ENCODE results near the gene UBE2G2.

Gene UBE2G2

GRCh38 chr21:44842721-44843445 lies 41.3 kb upstream of the UBE2G2 start:
- H3K56ac ChIP-seq (ENCODE audit: low read length), result no peak overlapping the region
- no peak overlapping the region for H4K8ac ChIP-seq (ENCODE audit: low read depth, low read length)
- no peak overlapping the region for H2BK15ac ChIP-seq (replicated peaks; ENCODE audit: low read depth)
- H3K18ac ChIP-seq (ENCODE audit: low read length), result no peak overlapping the region
- no peaks in the 10 kb centered on the region for H3K36me3 ChIP-seq (ENCODE audit: control insufficient read depth, insufficient read depth, low read length)
- no peak overlapping the region for H3K4me3 ChIP-seq (ENCODE audit: low read length)
- no peak overlapping the region for H3K9ac ChIP-seq (ENCODE audit: low read length)
- no peak overlapping the region for H2AK5ac ChIP-seq (ENCODE audit: low read length)
- H3K4ac ChIP-seq (ENCODE audit: low read depth, low read length), result no peak overlapping the region
- H2BK5ac ChIP-seq (ENCODE audit: low read length), result no peak overlapping the region
- H3K4me2 ChIP-seq (ENCODE audit: low read length), result no peak overlapping the region
- H3K23ac ChIP-seq (ENCODE audit: low read length), result no peak overlapping the region
- H3K79me1 ChIP-seq (ENCODE audit: low read length), result no peaks in the 10 kb centered on the region
- no peaks in the 10 kb centered on the region for H3K27me3 ChIP-seq (ENCODE audit: insufficient read depth, low read length, poor library complexity)
- H2BK120ac ChIP-seq (ENCODE audit: low read depth, low read length), result no peak overlapping the region
- no CpG with 5 or more reads among the region's 23 CpGs for WGBS (ENCODE audit: extremely low coverage, insufficient coverage, low lambda C conversion rate)
- H3K79me2 ChIP-seq (ENCODE audit: control insufficient read depth, insufficient read depth, low read length), result no peaks in the 10 kb centered on the region
- no peaks in the 10 kb centered on the region for H3K4me1 ChIP-seq (ENCODE audit: control insufficient read depth, low read depth, low read length)
- H3K27ac ChIP-seq (ENCODE audit: low read depth, low read length), result no peak overlapping the region
- DNase-seq, result no peak
- H4K5ac ChIP-seq (ENCODE audit: low read length), result no peak overlapping the region

- H3K9ac ChIP-seq (ENCODE audit: low read length), result no peak overlapping the region
- no peak overlapping the region for H2AK5ac ChIP-seq (ENCODE audit: low read length)
- H4K8ac ChIP-seq (ENCODE audit: low read depth, low read length), result no peak overlapping the region
- no peaks in the 10 kb centered on the region for H3K4me1 ChIP-seq (ENCODE audit: control insufficient read depth, low read depth, low read length)
- no peak overlapping the region for H3K56ac ChIP-seq (ENCODE audit: low read length)
- no peak overlapping the region for H3K23ac ChIP-seq (ENCODE audit: low read length)
- no peak for DNase-seq
- no peaks in the 10 kb centered on the region for H3K27me3 ChIP-seq (ENCODE audit: insufficient read depth, low read length, poor library complexity)
- no peaks in the 10 kb centered on the region for H3K36me3 ChIP-seq (ENCODE audit: control insufficient read depth, insufficient read depth, low read length)
- no peak overlapping the region for H2BK15ac ChIP-seq (replicated peaks; ENCODE audit: low read depth)
- no peak overlapping the region for H2BK5ac ChIP-seq (ENCODE audit: low read length)
- WGBS (ENCODE audit: extremely low coverage, insufficient coverage, low lambda C conversion rate), result no CpG with 5 or more reads among the region's 10 CpGs
- H2BK120ac ChIP-seq (ENCODE audit: low read depth, low read length), result no peak overlapping the region
- no peak overlapping the region for H3K4me2 ChIP-seq (ENCODE audit: low read length)
- no peaks in the 10 kb centered on the region for H3K79me1 ChIP-seq (ENCODE audit: low read length)
- H3K18ac ChIP-seq (ENCODE audit: low read length), result no peak overlapping the region
- no peak overlapping the region for H3K27ac ChIP-seq (ENCODE audit: low read depth, low read length)
- H3K4me3 ChIP-seq (ENCODE audit: low read length), result no peak overlapping the region
- no peak overlapping the region for H4K5ac ChIP-seq (ENCODE audit: low read length)
- H3K4ac ChIP-seq (ENCODE audit: low read depth, low read length), result no peak overlapping the region
- no peaks in the 10 kb centered on the region for H3K79me2 ChIP-seq (ENCODE audit: control insufficient read depth, insufficient read depth, low read length)
Observed at GRCh38 chr21:44842087-44842486, 40.5 kb upstream of the UBE2G2 start.

GRCh38 chr21:44840771-44841170 lies 39.2 kb upstream of the UBE2G2 start:
- no peak overlapping the region for H2BK15ac ChIP-seq (replicated peaks; ENCODE audit: low read depth)
- H3K27me3 ChIP-seq (ENCODE audit: insufficient read depth, low read length, poor library complexity), result no peaks in the 10 kb centered on the region
- no peak overlapping the region for H2BK120ac ChIP-seq (ENCODE audit: low read depth, low read length)
- no peaks in the 10 kb centered on the region for H3K79me1 ChIP-seq (ENCODE audit: low read length)
- H4K8ac ChIP-seq (ENCODE audit: low read depth, low read length), result no peak overlapping the region
- no peak overlapping the region for H4K5ac ChIP-seq (ENCODE audit: low read length)
- no peak overlapping the region for H3K4ac ChIP-seq (ENCODE audit: low read depth, low read length)
- H3K27ac ChIP-seq (ENCODE audit: low read depth, low read length), result no peak overlapping the region
- H3K18ac ChIP-seq (ENCODE audit: low read length), result no peak overlapping the region
- WGBS (ENCODE audit: extremely low coverage, insufficient coverage, low lambda C conversion rate), result no CpG with 5 or more reads among the region's 11 CpGs
- H3K4me1 ChIP-seq (ENCODE audit: control insufficient read depth, low read depth, low read length), result no peaks in the 10 kb centered on the region
- no peak overlapping the region for H3K23ac ChIP-seq (ENCODE audit: low read length)
- H2AK5ac ChIP-seq (ENCODE audit: low read length), result no peak overlapping the region
- H3K56ac ChIP-seq (ENCODE audit: low read length), result no peak overlapping the region
- no peaks in the 10 kb centered on the region for H3K79me2 ChIP-seq (ENCODE audit: control insufficient read depth, insufficient read depth, low read length)
- no peak overlapping the region for H3K4me3 ChIP-seq (ENCODE audit: low read length)
- no peaks in the 10 kb centered on the region for H3K36me3 ChIP-seq (ENCODE audit: control insufficient read depth, insufficient read depth, low read length)
- no peak for DNase-seq
- no peak overlapping the region for H3K9ac ChIP-seq (ENCODE audit: low read length)
- H3K4me2 ChIP-seq (ENCODE audit: low read length), result no peak overlapping the region
- no peak overlapping the region for H2BK5ac ChIP-seq (ENCODE audit: low read length)

- H3K4ac ChIP-seq (ENCODE audit: low read depth, low read length), result no peak overlapping the region
- no peak overlapping the region for H2BK5ac ChIP-seq (ENCODE audit: low read length)
- no peaks in the 10 kb centered on the region for H3K36me3 ChIP-seq (ENCODE audit: control insufficient read depth, insufficient read depth, low read length)
- no peak overlapping the region for H4K5ac ChIP-seq (ENCODE audit: low read length)
- H3K4me2 ChIP-seq (ENCODE audit: low read length), result no peak overlapping the region
- no peak overlapping the region for H3K23ac ChIP-seq (ENCODE audit: low read length)
- H3K9ac ChIP-seq (ENCODE audit: low read length), result no peak overlapping the region
- no peak for DNase-seq
- H3K18ac ChIP-seq (ENCODE audit: low read length), result no peak overlapping the region
- no CpG with 5 or more reads among the region's 9 CpGs for WGBS (ENCODE audit: extremely low coverage, insufficient coverage, low lambda C conversion rate)
- H4K8ac ChIP-seq (ENCODE audit: low read depth, low read length), result no peak overlapping the region
- no peak overlapping the region for H2BK120ac ChIP-seq (ENCODE audit: low read depth, low read length)
- no peak overlapping the region for H3K27ac ChIP-seq (ENCODE audit: low read depth, low read length)
- no peaks in the 10 kb centered on the region for H3K79me2 ChIP-seq (ENCODE audit: control insufficient read depth, insufficient read depth, low read length)
- H3K79me1 ChIP-seq (ENCODE audit: low read length), result no peaks in the 10 kb centered on the region
- H3K56ac ChIP-seq (ENCODE audit: low read length), result no peak overlapping the region
- no peak overlapping the region for H3K4me3 ChIP-seq (ENCODE audit: low read length)
- no peaks in the 10 kb centered on the region for H3K27me3 ChIP-seq (ENCODE audit: insufficient read depth, low read length, poor library complexity)
- no peak overlapping the region for H2AK5ac ChIP-seq (ENCODE audit: low read length)
- H2BK15ac ChIP-seq (replicated peaks; ENCODE audit: low read depth), result no peak overlapping the region
- no peaks in the 10 kb centered on the region for H3K4me1 ChIP-seq (ENCODE audit: control insufficient read depth, low read depth, low read length)
Observed at GRCh38 chr21:44838951-44839350, 37.3 kb upstream of the UBE2G2 start.

GRCh38 chr21:44838039-44838895 lies 36.6 kb upstream of the UBE2G2 start:
- no peak for DNase-seq

More at GRCh38 chr21:44838039-44838895, 36.6 kb upstream of the UBE2G2 start:
- Histone ChIP-seq H2BK120ac (ENCODE audit: low read depth, low read length) (no peak overlapping the region), H3K79me1 (ENCODE audit: low read length) (no peaks in the 10 kb centered on the region), H3K27me3 (ENCODE audit: insufficient read depth, low read length, poor library complexity) (no peaks in the 10 kb centered on the region), H3K56ac (ENCODE audit: low read length) (no peak overlapping the region), H4K8ac (ENCODE audit: low read depth, low read length) (no peak overlapping the region), H2BK15ac (replicated peaks; ENCODE audit: low read depth) (no peak overlapping the region), H2BK5ac (ENCODE audit: low read length) (no peak overlapping the region), H3K9ac (ENCODE audit: low read length) (no peak overlapping the region), H3K36me3 (ENCODE audit: control insufficient read depth, insufficient read depth, low read length) (no peaks in the 10 kb centered on the region), H3K23ac (ENCODE audit: low read length) (no peak overlapping the region), H3K4me1 (ENCODE audit: control insufficient read depth, low read depth, low read length) (no peaks in the 10 kb centered on the region), H3K18ac (ENCODE audit: low read length) (no peak overlapping the region), H3K79me2 (ENCODE audit: control insufficient read depth, insufficient read depth, low read length) (no peaks in the 10 kb centered on the region), H3K4me2 (ENCODE audit: low read length) (no peak overlapping the region), H4K5ac (ENCODE audit: low read length) (no peak overlapping the region), H3K4ac (ENCODE audit: low read depth, low read length) (no peak overlapping the region), H2AK5ac (ENCODE audit: low read length) (no peak overlapping the region), H3K4me3 (ENCODE audit: low read length) (no peak overlapping the region), H3K27ac (ENCODE audit: low read depth, low read length) (no peak overlapping the region)
- no CpG with 5 or more reads among the region's 30 CpGs for WGBS (ENCODE audit: extremely low coverage, insufficient coverage, low lambda C conversion rate)
